BE2C (cell line): ENCODE results near the gene JAG2.

Source experiments
- DNase-seq: peaks from one replicate; pipeline ENCODE4 v3.0.0-alpha.2; 2020
- H3K27me3 ChIP-seq: fragments of 250-450 bp; sonication (Bioruptor Pico); 2 replicates; pipeline ENCODE4 v1.5.1; 2020; ENCODE audit warnings: mild to moderate bottlenecking
- H3K36me3 ChIP-seq: fragments of 250-450 bp; sonication (Bioruptor Pico); 2 replicates; pipeline ENCODE4 v1.5.1; 2020; ENCODE audit warnings: mild to moderate bottlenecking
- H3K4me1 ChIP-seq: fragments of 250-450 bp; sonication (Bioruptor Pico); 2 replicates; pipeline ENCODE4 v1.5.1; 2020
- H3K4me3 ChIP-seq: 2 replicates; pipeline ENCODE4 v1.5.1; 2011; ENCODE audit warnings: low read depth, low read length
- H3K9me3 ChIP-seq: fragments of 250-450 bp; sonication (Bioruptor Pico); 2 replicates; pipeline ENCODE4 v1.5.1; 2020
- CTCF ChIP-seq: IDR thresholded peaks from 2 replicates; pipeline ENCODE4 v1.5.1; 2012; ENCODE audit warnings: mild to moderate bottlenecking, low read depth, low read length

The JAG2 gene

GRCh38 chr14:105091054-105091516 lies 77.5 kb downstream of the JAG2 start:
- DNase-seq = no peak
- H3K36me3 ChIP-seq = no peaks in the 10 kb centered on the region
- H3K9me3 ChIP-seq = no peaks in the 10 kb centered on the region
- no peak for TF ChIP-seq CTCF
- peaks cover 42% of the 10 kb centered on the region for H3K27me3 ChIP-seq
- no peaks in the 10 kb centered on the region for H3K4me1 ChIP-seq
- no peak overlapping the region for H3K4me3 ChIP-seq
